Esophagus mucosa (tissue), 1 donor: ENCODE measurements around the gene BFSP2. TPM values are rescaled to one million over a fixed set of nuclear protein-coding genes. Genes with fewer than 3 reads are reported as not detected.
"Not testable (repeated sequence)": the region's sequence is repeated elsewhere in the genome, so short reads cannot be mapped to it uniquely, and the experiment has no call there.

ENCODE experiments used
- ATAC-seq: fragments of 200-7000 bp; cut with Tn5 transposase; one replicate; pipeline ENCODE4 v1.9.1; 2020
- total RNA-seq: library from RNA; stranded (reverse); gene quantifications from one replicate; pipeline ENCODE4 v1.2.4, GENCODE V29; 2023
- donor health status: DM: yes; HTN: yes; CAD: no.

Gene BFSP2
- total RNA-seq, 1 donor from 2014 or later: not detected

DNA sequence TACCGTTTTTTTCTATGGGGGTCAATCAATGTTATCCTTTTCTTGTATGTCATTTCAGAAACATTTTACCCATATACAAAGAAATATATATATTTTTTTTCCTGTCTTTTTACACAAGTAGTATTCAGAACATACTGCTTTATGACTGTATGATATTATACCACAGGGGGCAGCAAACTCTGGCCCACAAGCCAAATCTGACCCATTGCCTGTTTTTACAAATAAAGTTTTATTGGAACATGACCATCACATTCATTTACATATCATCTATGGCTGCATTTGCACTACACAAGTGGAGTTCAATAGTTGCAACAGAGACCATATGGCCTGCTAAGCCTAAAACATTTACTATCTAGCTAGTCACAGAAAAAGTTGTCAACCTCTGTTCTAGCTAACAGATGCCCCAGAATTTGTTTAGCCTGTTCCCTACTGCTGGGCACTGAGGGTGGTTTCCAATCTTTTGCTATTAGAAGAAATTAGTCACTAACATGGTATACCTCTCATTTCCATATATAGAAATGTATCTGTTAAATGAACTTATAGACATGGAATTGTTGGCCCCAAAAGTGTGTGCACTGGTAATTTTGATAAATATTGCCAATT is 57.7 kb downstream of the BFSP2 start:
- no peak for ATAC-seq

DNA sequence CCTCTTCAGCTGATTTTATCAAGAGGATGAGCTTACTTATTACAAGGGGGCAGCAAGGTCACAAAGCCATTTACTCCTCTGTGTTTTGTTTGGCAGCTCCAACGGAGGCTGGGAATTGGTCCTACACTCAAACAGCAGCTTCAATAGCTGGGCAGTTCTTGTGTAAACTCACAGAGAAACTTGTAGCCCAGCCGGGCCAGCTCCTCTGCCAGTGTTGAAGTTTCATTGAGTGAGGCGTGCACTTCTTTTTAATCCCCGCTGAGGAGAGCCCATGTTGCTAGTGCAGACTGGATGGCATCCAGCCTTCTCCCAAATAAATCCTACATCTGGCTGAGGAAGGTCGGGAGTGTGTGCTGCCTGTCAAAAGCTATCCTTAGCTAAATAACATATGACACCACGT is 59.5 kb downstream of the BFSP2 start:
- peak; percentile 24 for ATAC-seq

DNA sequence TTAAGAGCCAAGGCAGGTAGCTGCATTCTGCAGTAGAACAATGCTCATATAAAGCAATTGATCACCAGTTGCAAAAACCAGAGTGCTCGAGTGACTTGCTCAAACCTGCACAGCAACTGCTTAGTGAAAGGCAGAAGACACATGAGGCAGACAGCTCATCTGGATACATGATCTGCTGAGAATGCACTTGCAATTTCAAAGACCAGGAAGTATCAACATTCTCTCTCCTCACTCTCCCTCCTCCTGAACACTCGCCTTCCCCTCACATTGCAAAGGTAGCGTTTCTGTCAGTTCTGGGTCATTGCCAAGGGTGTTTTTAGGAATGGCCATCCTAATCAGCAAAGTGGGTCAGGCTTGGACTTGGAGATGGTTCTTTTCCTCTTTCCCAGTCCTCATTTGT is 61.0 kb downstream of the BFSP2 start:
- ATAC-seq: peak; percentile 86

DNA sequence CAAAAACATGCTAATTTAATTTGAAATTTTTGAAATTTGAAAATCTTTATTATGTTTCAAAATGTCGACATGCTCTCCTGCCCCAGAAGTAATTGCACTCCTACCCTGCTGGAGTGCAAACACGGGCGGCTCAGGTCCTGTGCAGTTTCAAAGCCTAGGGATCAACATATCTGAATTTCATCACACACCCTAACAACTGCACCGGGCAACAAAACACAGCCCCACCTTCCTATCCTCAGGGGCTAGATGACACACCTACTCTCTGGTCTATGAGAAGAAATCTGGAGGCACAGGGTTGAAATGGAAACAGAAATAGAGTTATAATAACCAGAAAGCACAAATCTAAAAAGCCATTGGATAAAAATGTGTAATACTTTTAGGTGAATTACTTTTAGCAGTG is 61.4 kb downstream of the BFSP2 start:
- peak; percentile 94 for ATAC-seq

DNA sequence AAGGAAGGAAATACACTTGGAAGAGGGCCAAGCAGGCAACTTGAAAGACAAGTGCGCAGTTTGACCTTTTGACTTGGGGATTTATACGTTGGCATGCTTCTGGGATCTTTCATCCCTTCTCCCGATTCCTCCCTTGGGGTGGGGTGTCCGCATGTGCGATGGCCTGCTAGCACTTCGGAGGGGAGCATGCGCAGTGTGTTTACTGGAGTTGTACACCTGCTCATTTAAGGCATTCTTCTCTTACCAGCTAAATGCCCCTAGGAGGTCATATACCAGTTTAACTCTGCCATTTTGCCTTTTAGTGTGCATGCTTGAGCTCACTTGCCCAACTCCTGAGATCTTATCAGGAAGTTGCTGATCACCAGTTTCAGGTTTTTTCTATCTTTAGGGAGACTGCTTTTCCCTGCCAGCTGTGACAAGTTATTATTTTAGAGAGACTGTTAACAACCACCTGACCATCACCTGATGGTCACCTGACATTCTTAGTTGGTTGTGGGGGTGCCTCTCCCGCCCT is 63.5 kb downstream of the BFSP2 start:
- ATAC-seq: no peak

DNA sequence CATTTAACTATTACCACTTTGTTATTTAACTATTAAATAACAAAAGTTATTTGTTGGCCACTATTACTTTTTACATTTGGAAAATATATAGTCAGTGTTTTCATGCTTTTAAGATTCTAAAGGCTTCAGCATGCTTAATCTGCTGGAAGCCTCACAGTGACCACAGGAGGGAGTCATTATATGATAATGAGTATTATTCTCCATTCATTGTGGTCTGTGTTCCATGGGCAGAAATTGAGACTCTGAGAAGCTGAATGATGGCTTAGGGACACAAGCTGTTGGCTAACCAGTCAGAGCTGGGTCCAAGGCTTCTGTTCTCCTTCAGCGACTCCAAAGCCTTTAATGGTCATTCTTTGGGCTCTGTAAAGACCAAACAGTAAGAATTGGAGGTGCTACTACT is 64.7 kb downstream of the BFSP2 start:
- ATAC-seq: no peak

DNA sequence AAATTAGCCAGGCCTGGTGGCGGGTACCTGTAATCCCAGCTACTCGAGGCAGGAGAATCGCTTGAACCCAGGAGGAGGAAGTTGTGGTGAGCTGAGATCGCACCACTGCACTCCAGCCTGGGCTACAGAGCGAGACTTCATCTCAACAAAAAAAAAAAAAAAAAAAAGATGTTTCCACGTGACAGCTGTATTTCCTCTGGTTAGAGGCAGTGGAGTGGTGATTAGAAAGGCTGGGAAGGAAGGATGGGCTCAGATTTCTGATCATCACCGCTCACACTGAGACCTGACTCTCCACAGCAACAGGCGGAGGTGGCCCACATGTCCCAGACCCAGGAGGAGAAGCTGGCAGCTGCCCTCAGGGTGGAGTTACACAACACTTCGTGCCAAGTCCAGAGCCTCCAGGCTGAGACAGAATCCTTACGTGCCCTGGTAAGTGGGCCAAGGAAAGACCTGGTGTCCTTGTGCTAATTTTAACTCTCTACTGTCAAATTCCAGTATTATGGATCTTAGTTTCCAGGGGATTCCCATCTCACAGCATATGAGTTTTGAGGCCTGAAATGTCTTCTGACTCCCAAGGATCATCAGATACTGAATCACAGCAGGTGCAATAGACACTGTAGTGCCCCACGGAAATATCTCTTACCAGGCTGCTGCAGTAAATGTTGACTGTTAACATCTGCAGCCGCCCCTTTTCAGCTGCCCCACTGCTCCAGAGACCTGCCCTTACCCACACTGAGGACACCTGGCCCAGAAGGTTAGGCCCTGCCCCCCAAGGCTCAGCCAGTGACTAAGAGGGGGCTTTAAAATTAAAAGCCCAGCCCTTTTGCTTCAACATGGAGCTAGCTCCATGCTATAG is 66.9 kb downstream of the BFSP2 start:
- ATAC-seq: no peak

DNA sequence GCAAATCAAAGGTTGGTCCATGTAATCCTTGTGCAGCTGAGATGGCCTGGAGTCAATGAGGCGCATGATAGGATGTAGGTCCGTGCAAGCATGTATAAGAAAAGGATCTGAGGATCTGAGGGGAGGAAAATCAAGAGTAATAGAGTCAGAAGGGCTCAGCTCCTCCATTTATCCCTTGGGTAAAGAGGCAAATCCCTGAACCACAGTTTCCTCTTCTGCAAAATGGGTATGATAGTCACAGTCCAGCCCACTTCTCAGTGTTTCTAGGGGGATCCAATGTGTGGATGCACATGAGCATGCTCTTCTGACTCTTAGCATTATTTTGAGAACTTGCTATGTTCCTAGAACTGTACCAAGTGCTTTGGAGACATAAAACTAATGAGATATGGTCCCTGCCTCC is 67.9 kb downstream of the BFSP2 start:
- no peak for ATAC-seq

DNA sequence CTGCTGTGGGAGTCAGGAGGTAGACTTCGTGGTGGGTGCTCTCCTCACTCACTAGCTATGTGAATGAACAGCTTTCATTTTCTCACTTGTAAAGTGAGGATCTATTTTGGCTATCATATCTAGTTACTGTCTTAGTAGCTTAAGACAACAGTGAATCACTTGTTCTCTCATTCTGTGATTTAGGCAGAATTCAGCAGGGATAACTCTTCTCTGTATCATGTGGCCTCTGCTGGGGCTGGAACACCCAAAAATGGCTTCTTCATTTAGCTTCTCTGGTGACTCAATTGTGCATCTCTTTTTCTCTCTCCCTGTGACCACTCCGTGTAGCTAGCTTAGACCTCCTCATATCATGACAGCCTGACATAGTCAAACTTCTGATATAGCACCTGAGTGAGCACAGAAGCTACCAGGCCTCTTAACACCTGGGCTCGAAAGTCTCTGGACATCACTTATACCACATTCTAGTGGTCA is 68.4 kb downstream of the BFSP2 start:
- ATAC-seq: no peak

DNA sequence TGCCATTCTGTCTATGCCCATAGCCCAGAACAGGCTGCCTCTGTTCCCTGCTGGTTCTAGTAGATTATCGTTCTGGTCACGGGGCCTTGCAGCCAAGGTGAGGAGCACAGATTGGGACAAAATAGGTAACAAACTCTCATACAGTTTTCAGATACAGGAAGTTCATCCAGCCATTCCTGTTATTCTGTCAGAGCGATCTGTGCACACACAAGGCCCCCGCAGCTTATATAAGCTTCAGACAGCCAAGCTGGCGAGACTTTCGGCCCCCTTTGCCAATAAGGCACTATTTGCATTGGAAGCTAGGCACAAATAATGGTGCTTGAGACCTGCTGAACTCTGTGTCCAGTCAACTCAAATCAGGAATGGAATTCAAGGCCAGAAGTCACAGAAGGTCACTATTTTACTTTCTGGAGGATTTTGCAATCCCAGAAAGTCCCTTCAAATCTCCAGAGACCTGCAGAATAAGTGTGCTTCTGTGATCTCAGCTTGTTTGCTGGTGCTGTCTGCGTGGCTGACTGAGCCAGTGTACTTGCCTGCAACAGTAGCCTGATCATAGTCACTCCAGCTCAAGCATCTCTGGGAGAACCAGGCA is 69.4 kb downstream of the BFSP2 start:
- no peak for ATAC-seq

DNA sequence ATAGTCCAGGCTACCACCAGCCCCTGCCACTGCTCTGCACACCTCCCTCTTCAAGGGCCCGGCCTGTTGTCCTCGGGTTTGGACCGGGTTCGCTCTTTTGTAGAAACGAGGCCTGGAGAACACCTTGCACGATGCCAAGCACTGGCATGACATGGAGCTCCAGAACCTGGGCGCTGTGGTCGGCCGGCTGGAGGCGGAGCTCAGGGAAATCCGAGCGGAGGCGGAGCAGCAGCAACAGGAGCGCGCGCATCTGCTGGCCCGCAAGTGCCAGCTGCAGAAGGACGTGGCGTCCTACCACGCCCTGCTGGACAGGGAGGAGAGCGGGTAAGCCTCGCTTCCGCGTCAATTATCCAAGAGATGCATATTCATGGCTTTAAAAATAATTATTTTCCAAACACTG is 72.4 kb downstream of the BFSP2 start:
- ATAC-seq: no peak

DNA sequence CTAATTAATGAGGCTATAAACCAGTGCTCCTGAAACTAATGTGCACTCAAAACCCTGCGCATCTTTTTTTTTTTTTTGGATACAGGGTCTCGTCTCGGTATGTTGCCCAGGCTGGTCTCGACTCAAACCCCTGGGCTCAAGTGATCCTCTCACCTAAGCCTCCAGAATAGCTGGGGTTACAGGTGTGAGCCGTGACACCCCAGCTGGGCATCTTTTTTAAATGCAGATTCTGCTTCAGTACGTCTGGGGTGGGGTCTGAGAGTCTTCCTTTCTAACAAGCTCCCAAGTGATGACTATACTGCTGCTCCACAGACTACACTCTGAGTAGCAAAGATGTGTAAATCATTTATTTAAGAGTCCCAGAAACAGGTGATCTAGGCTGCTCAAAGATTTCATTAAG is 73.0 kb downstream of the BFSP2 start:
- no peak for ATAC-seq

DNA sequence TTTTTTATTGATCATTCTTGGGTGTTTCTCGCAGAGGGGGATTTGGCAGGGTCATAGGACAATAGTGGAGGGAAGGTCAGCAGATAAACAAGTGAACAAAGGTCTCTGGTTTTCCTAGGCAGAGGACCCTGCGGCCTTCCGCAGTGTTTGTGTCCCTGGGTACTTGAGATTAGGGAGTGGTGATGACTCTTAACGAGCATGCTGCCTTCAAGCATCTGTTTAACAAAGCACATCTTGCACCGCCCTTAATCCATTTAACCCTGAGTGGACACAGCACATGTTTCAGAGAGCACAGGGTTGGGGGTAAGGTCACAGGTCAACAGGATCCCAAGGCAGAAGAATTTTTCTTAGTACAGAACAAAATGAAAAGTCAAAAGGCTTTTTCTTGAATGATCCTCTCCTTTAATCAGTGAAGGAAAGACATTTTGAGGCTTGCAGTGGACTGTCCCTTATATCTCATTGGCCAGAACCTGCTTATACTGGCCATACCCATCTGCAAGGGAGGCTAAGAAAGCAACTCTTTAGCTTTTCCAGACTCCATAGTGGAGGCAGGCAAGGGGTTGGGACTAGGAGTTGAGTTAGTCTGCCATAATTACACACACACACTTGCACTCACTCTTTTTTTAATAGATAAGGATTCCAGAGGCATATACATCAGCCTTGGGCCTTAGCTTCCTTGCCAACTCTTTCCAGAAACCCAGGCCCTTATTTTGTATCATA is 73.8 kb downstream of the BFSP2 start:
- not testable (repeated sequence) for ATAC-seq

DNA sequence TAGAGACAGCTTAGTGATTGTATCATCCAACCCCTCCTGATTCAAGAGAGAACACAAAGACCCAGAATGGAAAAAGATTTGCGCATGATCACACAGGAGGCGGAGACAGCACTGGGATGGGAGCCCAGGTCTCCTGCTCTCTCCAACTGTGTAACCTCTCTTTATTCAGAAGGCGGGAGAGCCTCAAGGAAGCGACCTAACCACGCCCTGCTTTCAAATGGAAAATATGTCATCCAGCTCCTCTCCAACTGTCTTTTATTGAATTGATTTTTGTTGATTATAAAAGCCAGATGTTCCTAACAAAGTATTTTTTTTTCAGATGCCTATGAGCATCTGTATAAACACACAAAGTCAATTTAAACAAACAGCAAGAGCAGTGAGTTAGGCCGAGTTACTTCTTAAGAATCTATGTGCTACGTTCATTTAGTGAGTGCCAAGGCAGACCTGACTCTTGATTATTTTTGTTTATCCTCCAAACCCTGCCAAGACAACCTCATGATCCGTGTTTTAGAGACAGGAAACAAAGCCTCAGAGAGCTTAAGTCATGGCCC is 74.5 kb downstream of the BFSP2 start:
- peak; percentile 64 for ATAC-seq

DNA sequence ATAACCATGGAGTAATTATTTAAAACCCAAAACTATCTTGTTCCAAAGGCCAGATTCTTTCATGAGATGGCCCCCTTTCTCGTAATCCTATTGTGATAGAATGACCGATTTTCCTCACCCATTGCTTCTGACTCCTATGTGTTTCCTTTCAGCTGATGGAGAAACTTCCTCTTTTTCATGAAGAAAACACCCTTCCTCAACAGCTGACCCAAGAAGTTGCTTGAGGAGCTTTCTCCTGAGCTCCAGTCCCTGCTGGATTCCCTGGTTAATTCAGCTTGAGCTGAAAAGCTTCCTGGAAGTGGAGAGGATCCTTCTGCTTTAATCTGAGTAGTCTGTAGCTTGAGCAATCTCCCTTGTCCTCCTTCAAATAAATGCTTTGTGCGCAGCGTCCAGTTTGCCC is 75.0 kb downstream of the BFSP2 start:
- ATAC-seq: no peak

DNA sequence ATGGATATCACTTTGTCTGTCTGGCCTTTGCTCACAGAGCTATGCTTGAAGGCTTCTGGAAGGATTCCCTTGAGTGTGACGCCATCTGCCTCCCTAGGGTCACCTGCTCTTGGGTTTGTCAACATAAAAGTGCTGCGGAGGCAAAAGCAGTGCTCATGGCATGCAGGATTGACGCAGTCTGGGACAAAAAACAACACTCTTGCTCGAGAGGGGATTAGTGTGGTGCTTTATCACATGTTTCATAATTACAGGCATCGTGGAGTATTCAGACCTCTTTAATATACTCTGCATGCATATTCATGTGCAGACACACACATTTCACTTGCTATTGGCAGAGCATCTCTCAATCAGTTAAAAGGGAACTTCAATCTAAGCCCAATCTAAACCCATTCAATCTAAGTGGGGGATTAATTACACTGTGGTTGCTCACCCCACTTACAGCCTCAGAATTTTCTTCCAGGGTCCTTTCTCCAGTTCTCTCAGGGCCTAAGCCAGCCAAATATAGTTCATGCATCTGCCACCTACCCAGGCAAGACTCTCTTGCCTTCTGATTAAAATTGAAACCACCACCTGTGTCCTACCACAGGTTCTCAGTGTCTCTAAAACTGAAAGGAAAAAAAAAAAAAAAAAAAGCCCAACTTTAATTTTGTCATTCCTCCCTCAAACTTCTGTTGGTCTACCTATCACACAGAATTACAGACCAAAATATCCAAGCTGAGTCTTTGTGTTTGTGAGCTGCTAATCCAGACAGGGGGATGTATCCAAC is 75.6 kb downstream of the BFSP2 start:
- no peak for ATAC-seq

DNA sequence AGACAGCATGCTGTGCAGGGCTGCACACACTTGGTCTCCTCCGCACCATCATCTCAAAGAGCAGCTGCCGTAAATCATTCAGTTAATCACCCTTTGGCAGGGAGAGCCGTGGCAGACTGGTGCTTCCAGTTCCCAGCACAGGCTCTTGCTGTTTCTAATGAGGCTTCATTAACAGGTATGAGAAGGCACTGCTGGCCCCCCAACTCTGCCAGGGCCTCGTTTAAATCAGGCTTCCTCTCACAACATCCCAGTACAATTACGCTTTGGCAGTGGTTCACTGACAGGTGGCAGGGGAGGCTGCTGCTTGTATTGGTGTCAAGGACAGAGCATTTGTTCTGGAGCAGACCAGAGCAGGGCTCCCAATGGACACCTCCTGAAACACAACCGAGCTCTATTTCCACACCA is 77.1 kb downstream of the BFSP2 start:
- peak; percentile 82 for ATAC-seq

DNA sequence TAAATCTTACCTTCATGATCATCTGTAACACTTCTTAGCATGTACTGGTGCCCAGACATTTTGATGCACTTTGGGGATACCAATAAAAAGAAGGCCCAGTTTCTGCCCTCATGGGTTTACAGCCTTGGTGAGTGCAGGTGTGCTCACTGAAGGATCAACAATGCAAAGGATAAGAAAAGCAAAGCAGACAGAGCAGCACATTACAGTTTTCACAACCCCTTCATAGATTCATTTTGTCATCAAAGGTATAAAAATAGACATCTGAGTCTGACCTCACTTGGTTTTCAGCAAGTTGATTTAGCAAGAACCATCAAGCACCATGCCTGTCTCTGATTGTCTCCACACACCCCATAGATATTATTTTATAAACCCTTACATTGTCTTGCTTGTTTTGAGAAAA is 77.6 kb downstream of the BFSP2 start:
- no peak for ATAC-seq

DNA sequence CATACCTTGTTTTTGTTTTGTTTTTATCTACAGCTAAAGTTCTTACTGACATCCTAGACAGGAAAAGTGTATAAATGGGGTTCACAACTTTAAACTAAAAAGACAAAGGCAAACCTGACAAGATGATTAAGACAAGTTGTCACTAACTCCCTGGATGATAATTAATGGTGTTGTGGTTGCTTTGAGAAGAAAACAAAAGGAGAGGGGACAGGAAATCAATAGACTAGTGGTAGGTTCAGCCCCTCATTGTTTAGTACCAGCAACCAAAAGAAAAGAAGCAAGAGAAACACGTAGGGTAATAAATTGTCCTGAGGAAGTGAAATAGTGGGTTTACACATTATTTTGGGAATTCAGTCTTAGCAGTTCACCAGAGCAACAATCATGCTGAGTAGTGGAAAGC is 78.8 kb downstream of the BFSP2 start:
- ATAC-seq: no peak

DNA sequence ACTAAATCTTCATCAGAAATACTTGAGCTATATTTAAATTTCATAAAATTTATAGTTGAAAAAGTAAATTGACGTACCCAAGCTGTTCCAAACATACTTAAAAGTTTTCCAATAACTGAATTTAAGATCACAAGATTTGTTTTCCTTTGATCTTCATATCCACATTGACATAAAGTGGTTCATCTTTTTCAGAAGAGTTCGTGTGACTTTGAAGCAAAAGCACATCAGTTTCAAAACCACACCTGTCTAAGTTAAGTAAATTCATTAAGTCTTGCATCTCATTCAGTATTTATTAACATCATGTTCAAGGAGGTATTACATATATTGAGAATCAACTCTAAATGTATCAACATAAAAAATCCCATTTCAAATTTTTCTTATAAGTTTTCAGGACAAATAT is 79.5 kb downstream of the BFSP2 start:
- ATAC-seq: no peak

DNA sequence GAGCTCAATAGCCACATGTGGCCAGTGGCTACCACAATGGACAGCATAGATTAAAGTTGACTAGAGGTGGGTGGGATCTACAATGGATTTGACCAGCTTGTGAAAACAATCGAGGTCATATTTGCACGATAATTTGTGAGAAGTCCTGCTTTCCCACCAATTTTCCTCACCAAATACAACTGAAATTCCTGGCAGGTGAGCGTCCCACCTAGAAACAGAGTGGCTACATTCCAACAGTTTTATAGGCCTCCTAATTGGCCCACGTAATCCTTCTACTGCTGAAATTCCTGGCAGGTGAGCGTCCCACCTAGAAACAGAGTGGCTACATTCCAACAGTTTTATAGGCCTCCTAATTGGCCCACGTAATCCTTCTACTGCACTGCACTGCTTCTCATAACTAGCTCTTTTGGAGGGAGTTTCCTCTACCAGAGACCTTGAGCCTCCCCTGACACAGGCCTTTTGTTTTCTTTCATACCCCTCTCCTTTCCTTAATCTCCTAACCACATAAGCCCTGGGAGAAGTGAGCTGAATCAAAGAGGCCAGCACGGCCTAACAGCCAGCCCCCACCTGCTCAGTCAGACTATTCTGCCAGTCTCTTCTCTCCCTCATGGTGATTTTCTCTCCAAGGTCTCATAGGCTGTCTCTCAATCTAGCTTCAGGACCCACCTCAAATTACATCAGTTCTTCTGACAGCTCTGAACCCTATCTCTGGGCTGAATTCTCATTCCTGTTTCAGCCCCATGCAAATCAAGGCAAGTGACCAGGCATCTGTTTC is 80.2 kb downstream of the BFSP2 start:
- ATAC-seq: peak; percentile 38
